MM.1S (cell line): ENCODE results near the gene ABHD16B.

Experiments
- EZH2 ChIP-seq: fragments of 300-600 bp; sonication (generic); optimal IDR thresholded peaks from 2 replicates; pipeline ENCODE3; 2017; ENCODE audit warnings: low read depth, mild to moderate bottlenecking, antibody characterized with exemption, low read length, mixed read lengths
- EZH2phosphoT487 ChIP-seq: fragments of 300-600 bp; sonication (generic); IDR thresholded peaks from 2 replicates; pipeline ENCODE4 v1.6.1; 2018; ENCODE audit warnings: antibody characterized with exemption, low read length
- TF ChIP-seq, protein P1 (sequence below): fragments of 300-600 bp; sonication (generic); IDR thresholded peaks from 2 replicates; pipeline ENCODE4 v1.5.1; 2016; ENCODE audit warnings: antibody characterized with exemption, low read length, mixed read lengths

DNA sequence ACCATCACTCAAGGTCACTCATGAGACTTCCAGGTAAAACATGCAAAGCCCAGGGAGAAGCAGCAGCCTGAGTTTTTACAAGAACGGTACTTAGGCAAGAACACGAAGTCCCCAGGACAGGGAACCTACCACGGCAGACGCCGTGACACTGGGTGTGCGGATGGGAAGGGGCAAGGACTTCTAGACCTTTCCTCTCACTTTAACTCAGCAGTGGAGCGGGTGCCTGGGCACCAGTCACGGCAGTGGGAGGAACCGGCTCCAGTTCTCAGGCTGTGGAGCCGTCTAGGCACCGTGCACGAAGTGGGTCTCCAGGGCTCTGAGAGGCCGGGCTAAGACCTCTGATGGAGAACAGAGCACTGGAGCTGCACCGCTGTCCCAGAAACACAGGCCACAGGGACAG is 32.8 kb upstream of the ABHD16B start:
- TF ChIP-seq, protein P1, sequence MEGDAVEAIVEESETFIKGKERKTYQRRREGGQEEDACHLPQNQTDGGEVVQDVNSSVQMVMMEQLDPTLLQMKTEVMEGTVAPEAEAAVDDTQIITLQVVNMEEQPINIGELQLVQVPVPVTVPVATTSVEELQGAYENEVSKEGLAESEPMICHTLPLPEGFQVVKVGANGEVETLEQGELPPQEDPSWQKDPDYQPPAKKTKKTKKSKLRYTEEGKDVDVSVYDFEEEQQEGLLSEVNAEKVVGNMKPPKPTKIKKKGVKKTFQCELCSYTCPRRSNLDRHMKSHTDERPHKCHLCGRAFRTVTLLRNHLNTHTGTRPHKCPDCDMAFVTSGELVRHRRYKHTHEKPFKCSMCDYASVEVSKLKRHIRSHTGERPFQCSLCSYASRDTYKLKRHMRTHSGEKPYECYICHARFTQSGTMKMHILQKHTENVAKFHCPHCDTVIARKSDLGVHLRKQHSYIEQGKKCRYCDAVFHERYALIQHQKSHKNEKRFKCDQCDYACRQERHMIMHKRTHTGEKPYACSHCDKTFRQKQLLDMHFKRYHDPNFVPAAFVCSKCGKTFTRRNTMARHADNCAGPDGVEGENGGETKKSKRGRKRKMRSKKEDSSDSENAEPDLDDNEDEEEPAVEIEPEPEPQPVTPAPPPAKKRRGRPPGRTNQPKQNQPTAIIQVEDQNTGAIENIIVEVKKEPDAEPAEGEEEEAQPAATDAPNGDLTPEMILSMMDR: no peak
- TF ChIP-seq EZH2 (no peak), EZH2phosphoT487 (no peak)
